ENCODE data around the gene TMEM52. TPM values are rescaled to one million over a fixed set of nuclear protein-coding genes. Genes with fewer than 3 reads are reported as not detected.

TMEM52 gene
- total and polyA plus RNA-seq, 2 of the 13 experiments (the other 11 are each of a cell fraction or from before 2014, with no cell fraction given) = 13.2 to 18.7 TPM

DNA sequence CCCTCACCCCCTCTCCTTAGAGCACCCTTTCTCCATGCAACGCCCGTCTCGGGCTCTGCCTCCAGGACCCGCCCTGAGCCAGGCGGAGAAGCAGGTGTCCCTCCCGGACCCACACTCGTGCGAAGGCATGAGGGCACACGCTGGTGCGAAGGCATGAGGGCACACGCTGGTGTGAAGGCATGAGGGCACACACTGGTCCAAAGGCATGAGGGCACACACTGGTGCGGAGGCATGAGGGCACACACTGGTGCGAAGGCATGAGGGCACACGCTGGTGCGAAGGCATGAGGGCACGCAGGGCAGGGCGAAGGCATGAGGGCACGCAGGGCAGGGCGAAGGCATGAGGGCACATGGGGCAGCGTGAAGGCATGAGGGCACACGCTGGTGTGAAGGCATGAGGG is 5.8 kb upstream of the TMEM52 start (continued):
- TF ChIP-seq GLMP (CRISPR knock-in tag; IDR thresholded peaks at IDR 0.05; ENCODE audit: borderline replicate concordance) (no peak), ZNF20 (CRISPR knock-in tag; IDR thresholded peaks at IDR 0.05) (no peak), HNRNPL (IDR thresholded peaks at IDR 0.05; ENCODE audit: low read depth, low read length) (peak; percentile 95), ZNF335 (CRISPR knock-in tag; IDR thresholded peaks at IDR 0.05) (no peak), WIZ (CRISPR knock-in tag; IDR thresholded peaks at IDR 0.05) (no peak), KMT2A (CRISPR knock-in tag; IDR thresholded peaks at IDR 0.05) (no peak), SP1 (IDR thresholded peaks at IDR 0.05) (no peak), SP1 (CRISPR knock-in tag; IDR thresholded peaks at IDR 0.05) (no peak), JUND (CRISPR knock-in tag; IDR thresholded peaks at IDR 0.05) (no peak), ZNF207 (IDR thresholded peaks at IDR 0.05; ENCODE audit: borderline replicate concordance) (no peak), CENPT (CRISPR knock-in tag; IDR thresholded peaks at IDR 0.05; ENCODE audit: low read depth) (0 out of 2 replicates have a peak, but pooled peaks have one; percentile 76)
- TF ChIP-seq, protein P1, sequence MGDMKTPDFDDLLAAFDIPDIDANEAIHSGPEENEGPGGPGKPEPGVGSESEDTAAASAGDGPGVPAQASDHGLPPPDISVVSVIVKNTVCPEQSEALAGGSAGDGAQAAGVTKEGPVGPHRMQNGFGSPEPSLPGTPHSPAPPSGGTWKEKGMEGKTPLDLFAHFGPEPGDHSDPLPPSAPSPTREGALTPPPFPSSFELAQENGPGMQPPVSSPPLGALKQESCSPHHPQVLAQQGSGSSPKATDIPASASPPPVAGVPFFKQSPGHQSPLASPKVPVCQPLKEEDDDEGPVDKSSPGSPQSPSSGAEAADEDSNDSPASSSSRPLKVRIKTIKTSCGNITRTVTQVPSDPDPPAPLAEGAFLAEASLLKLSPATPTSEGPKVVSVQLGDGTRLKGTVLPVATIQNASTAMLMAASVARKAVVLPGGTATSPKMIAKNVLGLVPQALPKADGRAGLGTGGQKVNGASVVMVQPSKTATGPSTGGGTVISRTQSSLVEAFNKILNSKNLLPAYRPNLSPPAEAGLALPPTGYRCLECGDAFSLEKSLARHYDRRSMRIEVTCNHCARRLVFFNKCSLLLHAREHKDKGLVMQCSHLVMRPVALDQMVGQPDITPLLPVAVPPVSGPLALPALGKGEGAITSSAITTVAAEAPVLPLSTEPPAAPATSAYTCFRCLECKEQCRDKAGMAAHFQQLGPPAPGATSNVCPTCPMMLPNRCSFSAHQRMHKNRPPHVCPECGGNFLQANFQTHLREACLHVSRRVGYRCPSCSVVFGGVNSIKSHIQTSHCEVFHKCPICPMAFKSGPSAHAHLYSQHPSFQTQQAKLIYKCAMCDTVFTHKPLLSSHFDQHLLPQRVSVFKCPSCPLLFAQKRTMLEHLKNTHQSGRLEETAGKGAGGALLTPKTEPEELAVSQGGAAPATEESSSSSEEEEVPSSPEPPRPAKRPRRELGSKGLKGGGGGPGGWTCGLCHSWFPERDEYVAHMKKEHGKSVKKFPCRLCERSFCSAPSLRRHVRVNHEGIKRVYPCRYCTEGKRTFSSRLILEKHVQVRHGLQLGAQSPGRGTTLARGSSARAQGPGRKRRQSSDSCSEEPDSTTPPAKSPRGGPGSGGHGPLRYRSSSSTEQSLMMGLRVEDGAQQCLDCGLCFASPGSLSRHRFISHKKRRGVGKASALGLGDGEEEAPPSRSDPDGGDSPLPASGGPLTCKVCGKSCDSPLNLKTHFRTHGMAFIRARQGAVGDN (CRISPR knock-in tag; IDR thresholded peaks at IDR 0.05) = peak; percentile 37; the same call in 1 of the 2 replicates
- TF ChIP-seq, protein P2, sequence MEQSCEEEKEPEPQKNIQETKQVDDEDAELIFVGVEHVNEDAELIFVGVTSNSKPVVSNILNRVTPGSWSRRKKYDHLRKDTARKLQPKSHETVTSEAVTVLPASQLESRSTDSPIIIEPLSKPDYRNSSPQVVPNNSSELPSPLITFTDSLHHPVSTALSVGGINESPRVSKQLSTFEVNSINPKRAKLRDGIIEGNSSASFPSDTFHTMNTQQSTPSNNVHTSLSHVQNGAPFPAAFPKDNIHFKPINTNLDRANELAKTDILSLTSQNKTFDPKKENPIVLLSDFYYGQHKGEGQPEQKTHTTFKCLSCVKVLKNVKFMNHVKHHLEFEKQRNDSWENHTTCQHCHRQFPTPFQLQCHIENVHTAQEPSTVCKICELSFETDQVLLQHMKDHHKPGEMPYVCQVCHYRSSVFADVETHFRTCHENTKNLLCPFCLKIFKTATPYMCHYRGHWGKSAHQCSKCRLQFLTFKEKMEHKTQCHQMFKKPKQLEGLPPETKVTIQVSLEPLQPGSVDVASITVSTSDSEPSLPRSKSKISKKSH (CRISPR knock-in tag; IDR thresholded peaks at IDR 0.05; ENCODE audit: borderline replicate concordance) = 0 out of 2 replicates have a peak, but pooled peaks have one; percentile 8
